Raji (cell line): Measurements from ENCODE around the gene RAB15.

ENCODE experiments used
- POLR2A ChIP-seq: IDR thresholded peaks from 2 replicates; pipeline ENCODE4 v1.6.1; 2011; ENCODE audit warnings: low read depth, low read length, control low read depth; ENCODE audit not compliant: insufficient read depth

RAB15 gene

GRCh38 chr14:64971491-64971942 lies 619 bp downstream of the RAB15 start:
- TF ChIP-seq POLR2A: no peak

- no peak for TF ChIP-seq POLR2A
Observed at GRCh38 chr14:64970776-64971477, 1.2 kb downstream of the RAB15 start.

GRCh38 chr14:64970041-64970440 lies 2.1 kb downstream of the RAB15 start:
- TF ChIP-seq POLR2A: no peak

- no peak for TF ChIP-seq POLR2A
Observed at GRCh38 chr14:64968651-64969050, 3.5 kb downstream of the RAB15 start.

GRCh38 chr14:64968167-64968566 lies 4.0 kb downstream of the RAB15 start:
- TF ChIP-seq POLR2A: no peak

GRCh38 chr14:64966976-64967375 lies 5.2 kb downstream of the RAB15 start:
- no peak for TF ChIP-seq POLR2A

GRCh38 chr14:64965356-64966000 lies 6.7 kb downstream of the RAB15 start:
- TF ChIP-seq POLR2A: no peak

GRCh38 chr14:64963611-64964010 lies 8.5 kb downstream of the RAB15 start:
- TF ChIP-seq POLR2A: no peak

GRCh38 chr14:64960762-64961276 lies 11.3 kb downstream of the RAB15 start:
- no peak for TF ChIP-seq POLR2A

- TF ChIP-seq POLR2A: no peak
Observed at GRCh38 chr14:64958743-64959142, 13.4 kb downstream of the RAB15 start.

- TF ChIP-seq POLR2A: no peak
Observed at GRCh38 chr14:64958201-64958600, 13.9 kb downstream of the RAB15 start.

- TF ChIP-seq POLR2A: no peak
Observed at GRCh38 chr14:64956697-64957406, 15.3 kb downstream of the RAB15 start.

- no peak for TF ChIP-seq POLR2A
Observed at GRCh38 chr14:64955297-64955696, 16.8 kb downstream of the RAB15 start.

- no peak for TF ChIP-seq POLR2A
Observed at GRCh38 chr14:64954491-64955240, 17.5 kb downstream of the RAB15 start.

GRCh38 chr14:64953661-64954060 lies 18.5 kb downstream of the RAB15 start:
- TF ChIP-seq POLR2A: no peak

GRCh38 chr14:64953310-64953654 lies 18.9 kb downstream of the RAB15 start:
- TF ChIP-seq POLR2A: no peak
